ENCODE measurements around the gene SERHL2. TPM values are rescaled to one million over a fixed set of nuclear protein-coding genes. Genes with fewer than 3 reads are reported as not detected.

Gene SERHL2
- total RNA-seq, 1 experiment from 2014 or later, result 1.0 TPM

DNA sequence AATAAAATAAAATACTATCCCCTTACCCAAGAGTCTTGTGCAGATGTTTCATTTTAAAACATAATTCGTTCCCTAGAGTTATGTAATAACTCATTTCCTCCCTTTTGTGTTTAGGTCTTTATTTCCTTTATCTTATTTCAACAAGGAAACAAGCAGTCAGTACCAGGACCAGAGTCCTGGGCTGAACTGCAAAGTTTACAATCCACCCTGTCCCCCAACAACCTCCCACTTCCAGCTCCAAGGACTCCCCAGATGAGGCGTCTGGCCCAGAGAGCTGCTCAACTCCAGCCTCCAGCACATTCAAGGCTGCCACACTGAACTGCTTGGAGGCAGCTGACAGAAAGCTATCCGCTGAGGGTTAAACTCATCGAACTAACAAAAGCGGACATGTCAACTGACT lies 56.4 kb downstream of the SERHL2 start:
- H3K18ac ChIP-seq (ENCODE audit: insufficient read length, low read depth, low read length), result no peak overlapping the region
- H3K4ac ChIP-seq (ENCODE audit: low read depth, low read length), result no peak overlapping the region
- H2BK15ac ChIP-seq (ENCODE audit: low read depth, low read length), result no peak overlapping the region
- no peak for DNase-seq
- no peak overlapping the region for H2BK12ac ChIP-seq (ENCODE audit: insufficient read length, low read depth, low read length)
- peaks cover 54% of the 10 kb centered on the region for H3K79me2 ChIP-seq (ENCODE audit: insufficient read depth, low read length)
- H2AFZ ChIP-seq (ENCODE audit: low read length), result no peak overlapping the region
- no CpG with 5 or more reads among the region's 5 CpGs for WGBS (ENCODE audit: extremely low coverage, insufficient read length, low lambda C conversion rate)
- Mint-ChIP-seq H3K4me1 (peaks cover 42 to 48% of the 10 kb centered on the region in 2 experiments), H3K27ac (peak overlapping the region in 2 of 3 experiments; percentile 23 to 55; a peak in 2 of 7 replicates), H3K4me3 (no peak overlapping the region), H3K36me3 (ENCODE audit: insufficient read depth in 1 of 3, low read depth in 3 of 3) (peaks cover 43 to 71% (median 70%) of the 10 kb centered on the region in 3 experiments), H3K27me3 (ENCODE audit: low read depth) (peaks cover 2% of the 10 kb centered on the region), H3K9me3 (peaks cover 7 to 19% of the 10 kb centered on the region in 2 experiments; a peak in 4 of 5 replicates)
- H3K56ac ChIP-seq (ENCODE audit: insufficient read length, low read depth, low read length), result no peak overlapping the region
- TF ChIP-seq, protein P1, sequence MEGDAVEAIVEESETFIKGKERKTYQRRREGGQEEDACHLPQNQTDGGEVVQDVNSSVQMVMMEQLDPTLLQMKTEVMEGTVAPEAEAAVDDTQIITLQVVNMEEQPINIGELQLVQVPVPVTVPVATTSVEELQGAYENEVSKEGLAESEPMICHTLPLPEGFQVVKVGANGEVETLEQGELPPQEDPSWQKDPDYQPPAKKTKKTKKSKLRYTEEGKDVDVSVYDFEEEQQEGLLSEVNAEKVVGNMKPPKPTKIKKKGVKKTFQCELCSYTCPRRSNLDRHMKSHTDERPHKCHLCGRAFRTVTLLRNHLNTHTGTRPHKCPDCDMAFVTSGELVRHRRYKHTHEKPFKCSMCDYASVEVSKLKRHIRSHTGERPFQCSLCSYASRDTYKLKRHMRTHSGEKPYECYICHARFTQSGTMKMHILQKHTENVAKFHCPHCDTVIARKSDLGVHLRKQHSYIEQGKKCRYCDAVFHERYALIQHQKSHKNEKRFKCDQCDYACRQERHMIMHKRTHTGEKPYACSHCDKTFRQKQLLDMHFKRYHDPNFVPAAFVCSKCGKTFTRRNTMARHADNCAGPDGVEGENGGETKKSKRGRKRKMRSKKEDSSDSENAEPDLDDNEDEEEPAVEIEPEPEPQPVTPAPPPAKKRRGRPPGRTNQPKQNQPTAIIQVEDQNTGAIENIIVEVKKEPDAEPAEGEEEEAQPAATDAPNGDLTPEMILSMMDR (conservative IDR thresholded peaks at IDR 0.05), result no peak
- peaks cover 5% of the 10 kb centered on the region; the same call in 1 of the 2 replicates for H3K4me1 ChIP-seq (ENCODE audit: insufficient read depth, low read length)
- no peak overlapping the region for H3K27ac ChIP-seq (ENCODE audit: insufficient read length, low read depth, low read length)
- H3K23ac ChIP-seq (ENCODE audit: insufficient read length, low read depth, low read length), result no peak overlapping the region
- no peak overlapping the region for H3T11ph ChIP-seq (ENCODE audit: low read length)
- no peak overlapping the region for H2BK5ac ChIP-seq (ENCODE audit: insufficient read length, low read length)
- no peak overlapping the region for H2BK20ac ChIP-seq (ENCODE audit: low read depth, low read length, poor library complexity, severe bottlenecking)
- H3K9ac ChIP-seq (ENCODE audit: extremely low read depth, insufficient read length, low read length), result no peak overlapping the region
- peaks cover 5% of the 10 kb centered on the region for H3K23me2 ChIP-seq (ENCODE audit: insufficient read length, low read depth, low read length, poor library complexity, severe bottlenecking)
- H4K5ac ChIP-seq (ENCODE audit: insufficient read length, low read depth, low read length), result no peak overlapping the region
- no peak overlapping the region for H2BK120ac ChIP-seq (ENCODE audit: low read depth, low read length, poor library complexity, severe bottlenecking)
- peaks cover 21% of the 10 kb centered on the region for H3K79me1 ChIP-seq (ENCODE audit: insufficient read depth, low read depth, low read length, poor library complexity, severe bottlenecking)
- no peak overlapping the region for H3K4me2 ChIP-seq (ENCODE audit: insufficient read depth, insufficient read length, low read length)
- no peaks in the 10 kb centered on the region for H4K20me1 ChIP-seq (ENCODE audit: control insufficient read depth, insufficient read depth, insufficient read length)
- no peak overlapping the region for H4K8ac ChIP-seq (replicated peaks; ENCODE audit: insufficient read length, low read depth, low read length)
- H3K9me3 ChIP-seq (ENCODE audit: control insufficient read depth, low read depth, low read length), result no peaks in the 10 kb centered on the region
- H2AK5ac ChIP-seq (ENCODE audit: insufficient read length, low read length), result no peak overlapping the region
- H3K14ac ChIP-seq (ENCODE audit: insufficient read depth, low read length), result no peak overlapping the region
- H4K91ac ChIP-seq (ENCODE audit: insufficient read length, low read depth, low read length), result no peak overlapping the region
- no peaks in the 10 kb centered on the region for H3K27me3 ChIP-seq (ENCODE audit: insufficient read depth, low read length)
